A549 (cell line): ENCODE results near the gene CHID1.

Experiments used
- CBX2 ChIP-seq: fragments of 200-600 bp; sonication (generic); IDR thresholded peaks from 2 replicates; pipeline ENCODE4 v1.6.1; 2016; ENCODE audit warnings: low read depth, mild to moderate bottlenecking, borderline replicate concordance
- CEBPB ChIP-seq, 2 experiments: fragments of >200 bp in 1 of 2; sonication (Bioruptor Twin) in 1 of 2; formaldehyde crosslinking in 1 of 2; IDR thresholded peaks; 2 replicates each; pipeline ENCODE4 v1.6.1; 2012 to 2016
- CHD2 ChIP-seq: fragments of 150-350 bp; IDR thresholded peaks from 2 replicates; pipeline ENCODE4 v1.6.1; 2014; ENCODE audit warnings: low read length; ENCODE audit not compliant: partially characterized antibody
- CTCF ChIP-seq: fragments of >200 bp; sonication (Bioruptor Twin); formaldehyde crosslinking; IDR thresholded peaks from 3 replicates; pipeline ENCODE4 v1.5.1; 2016
- E2F6 ChIP-seq: IDR thresholded peaks from 2 replicates; pipeline ENCODE4 v1.6.1; 2012; ENCODE audit warnings: low read depth, borderline replicate concordance
- FOSL2 ChIP-seq, 2 experiments: fragments of 450-650 bp in 1 of 2; fragments of >200 bp in 1 of 2; sonication (Bioruptor Twin) in 1 of 2; formaldehyde crosslinking; IDR thresholded peaks; 2 replicates each; pipeline versions ENCODE4 v1.5.0 to v1.6.1; 2016 to 2020; ENCODE audit warnings: mild to moderate bottlenecking in 1 of 2, moderate library complexity in 1 of 2
- MAFK ChIP-seq: fragments of 450-650 bp; IDR thresholded peaks from 2 replicates; pipeline ENCODE4 v1.6.1; 2014; ENCODE audit not compliant: partially characterized antibody
- RFX5 ChIP-seq: fragments of 450-650 bp; IDR thresholded peaks from 2 replicates; pipeline ENCODE4 v1.7.1; 2014; ENCODE audit warnings: antibody characterized with exemption, mild to moderate bottlenecking, moderate library complexity
- TF ChIP-seq, protein P1 (sequence below): IDR thresholded peaks from 2 replicates; pipeline ENCODE4 v1.6.1; 2012
- TF ChIP-seq, protein P2 (sequence below): fragments of 250-450 bp; sonication (Bioruptor Pico); IDR thresholded peaks from 2 replicates; pipeline ENCODE4 v1.5.0; 2021; ENCODE audit warnings: mild to moderate bottlenecking, moderate library complexity, borderline replicate concordance
- TF ChIP-seq, protein P3 (sequence below): IDR thresholded peaks from 2 replicates; pipeline ENCODE4 v1.6.1; 2012

DNA sequence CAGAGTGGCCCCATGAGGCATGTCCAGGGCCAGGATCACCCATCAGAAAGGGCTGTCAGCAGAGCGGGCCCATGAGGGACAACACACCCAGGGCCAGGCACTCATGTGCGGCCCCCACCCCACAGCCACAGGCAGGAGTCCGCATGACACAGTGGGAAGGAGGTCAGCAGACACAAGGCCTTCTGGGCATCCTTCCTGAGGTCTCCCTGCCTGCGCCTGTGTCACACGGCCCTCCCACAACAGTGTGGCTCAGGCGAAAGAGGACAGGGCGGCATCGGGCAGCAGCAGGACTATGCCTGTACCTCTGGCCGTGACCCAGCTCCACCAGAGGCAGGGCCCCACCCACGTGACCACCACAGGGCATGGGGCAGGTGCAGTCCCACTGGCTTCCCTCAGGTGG, 27.1 kb downstream of the CHID1 start:
- TF ChIP-seq FOSL2 (IDR thresholded peaks at IDR 0.05) (no peak), FOSL2 (CRISPR knock-in tag; IDR thresholded peaks at IDR 0.05) (no peak), CTCF (no peak), CBX2 (no peak), RFX5 (no peak), CEBPB (IDR thresholded peaks at IDR 0.05) (no peak), E2F6 (no peak), MAFK (no peak), CHD2 (no peak)
- TF ChIP-seq, protein P1, sequence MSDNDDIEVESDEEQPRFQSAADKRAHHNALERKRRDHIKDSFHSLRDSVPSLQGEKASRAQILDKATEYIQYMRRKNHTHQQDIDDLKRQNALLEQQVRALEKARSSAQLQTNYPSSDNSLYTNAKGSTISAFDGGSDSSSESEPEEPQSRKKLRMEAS: no peak
- TF ChIP-seq, protein P2, sequence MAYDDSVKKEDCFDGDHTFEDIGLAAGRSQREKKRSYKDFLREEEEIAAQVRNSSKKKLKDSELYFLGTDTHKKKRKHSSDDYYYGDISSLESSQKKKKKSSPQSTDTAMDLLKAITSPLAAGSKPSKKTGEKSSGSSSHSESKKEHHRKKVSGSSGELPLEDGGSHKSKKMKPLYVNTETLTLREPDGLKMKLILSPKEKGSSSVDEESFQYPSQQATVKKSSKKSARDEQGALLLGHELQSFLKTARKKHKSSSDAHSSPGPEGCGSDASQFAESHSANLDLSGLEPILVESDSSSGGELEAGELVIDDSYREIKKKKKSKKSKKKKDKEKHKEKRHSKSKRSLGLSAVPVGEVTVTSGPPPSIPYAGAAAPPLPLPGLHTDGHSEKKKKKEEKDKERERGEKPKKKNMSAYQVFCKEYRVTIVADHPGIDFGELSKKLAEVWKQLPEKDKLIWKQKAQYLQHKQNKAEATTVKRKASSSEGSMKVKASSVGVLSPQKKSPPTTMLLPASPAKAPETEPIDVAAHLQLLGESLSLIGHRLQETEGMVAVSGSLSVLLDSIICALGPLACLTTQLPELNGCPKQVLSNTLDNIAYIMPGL (CRISPR knock-in tag): no peak
- TF ChIP-seq, protein P3, sequence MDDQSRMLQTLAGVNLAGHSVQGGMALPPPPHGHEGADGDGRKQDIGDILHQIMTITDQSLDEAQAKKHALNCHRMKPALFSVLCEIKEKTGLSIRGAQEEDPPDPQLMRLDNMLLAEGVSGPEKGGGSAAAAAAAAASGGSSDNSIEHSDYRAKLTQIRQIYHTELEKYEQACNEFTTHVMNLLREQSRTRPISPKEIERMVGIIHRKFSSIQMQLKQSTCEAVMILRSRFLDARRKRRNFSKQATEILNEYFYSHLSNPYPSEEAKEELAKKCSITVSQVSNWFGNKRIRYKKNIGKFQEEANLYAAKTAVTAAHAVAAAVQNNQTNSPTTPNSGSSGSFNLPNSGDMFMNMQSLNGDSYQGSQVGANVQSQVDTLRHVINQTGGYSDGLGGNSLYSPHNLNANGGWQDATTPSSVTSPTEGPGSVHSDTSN: no peak
